Ramos (cell line): Measurements from ENCODE around the gene ZNF710.

Source experiments
- in situ Hi-C: fragments of 300-500 bp; cut with MboI; formaldehyde crosslinking; loops from one replicate; pipeline ENCODE4 v1.14.3; 2022; ENCODE audit warnings: low sequenced_read_pairs; ENCODE audit not compliant: unreplicated experiment

The ZNF710 gene

DNA sequence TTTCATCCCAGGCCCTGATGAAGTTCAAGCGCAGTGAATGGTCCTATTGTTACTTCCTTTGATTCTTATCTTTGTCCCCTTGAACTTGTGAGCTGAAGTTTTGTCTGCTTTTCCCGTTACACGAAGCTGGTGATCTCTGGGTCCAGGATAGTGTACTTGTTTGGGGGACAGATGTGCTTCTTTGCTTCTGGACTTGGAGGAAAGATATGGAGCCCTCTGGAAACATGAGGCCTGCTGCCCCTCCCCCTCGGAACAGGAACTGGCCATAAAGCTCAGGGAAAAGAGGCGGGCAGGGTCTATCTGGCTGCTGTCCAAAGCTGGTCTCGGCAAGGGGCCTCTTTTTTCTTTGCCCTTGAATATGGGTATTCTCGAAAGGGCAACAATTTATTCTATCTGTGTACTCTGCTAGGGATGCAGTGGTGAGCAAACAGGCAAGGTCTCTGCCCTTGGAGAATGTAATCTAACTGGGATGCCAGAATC is 53.5 kb downstream of the ZNF710 start:
- in situ Hi-C loops = no loop called here

DNA sequence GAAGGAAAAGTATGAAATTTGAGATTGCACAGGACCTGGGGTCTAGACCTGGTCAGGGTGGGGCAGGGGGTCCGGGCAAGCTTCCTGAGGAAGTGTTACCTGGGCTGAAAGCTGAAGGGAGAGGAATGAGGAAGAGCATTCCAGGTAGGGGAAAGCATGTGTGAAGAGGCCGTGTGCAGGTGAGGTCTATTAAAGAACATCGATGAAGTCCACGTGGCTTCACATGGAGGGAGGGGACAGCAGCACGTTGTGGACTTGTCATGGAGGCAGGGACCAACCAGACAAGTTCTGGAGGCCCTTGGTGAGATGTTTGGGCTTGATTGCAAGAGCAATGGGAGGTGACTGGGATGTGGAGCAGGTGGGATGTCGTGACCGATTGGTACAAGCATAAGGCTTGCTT is 54.1 kb downstream of the ZNF710 start:
- in situ Hi-C loops = no loop called here

GRCh38 chr15:90056529-90056928 is 55.4 kb downstream of the ZNF710 start:
- in situ Hi-C loops = no loop called here

DNA sequence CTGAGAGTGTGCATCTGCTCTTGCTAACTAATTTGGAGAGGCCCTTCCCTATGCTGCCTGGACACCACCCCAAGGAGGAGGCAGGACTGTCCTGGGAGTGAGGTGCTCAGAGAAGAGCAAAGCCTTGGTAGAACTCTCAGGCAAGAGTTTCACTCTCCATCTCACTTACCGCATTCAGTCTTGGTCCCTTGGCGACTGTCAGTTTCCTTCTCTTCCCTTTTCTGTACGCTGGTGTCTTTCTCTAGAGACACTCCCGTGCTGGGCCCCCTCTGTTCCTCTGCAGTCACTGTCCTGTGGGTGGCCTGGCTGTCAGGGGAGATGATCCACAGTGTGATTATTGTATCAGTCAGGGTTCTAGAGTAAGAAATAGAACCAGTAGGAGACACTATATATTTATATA is 57.2 kb downstream of the ZNF710 start:
- in situ Hi-C loops = no loop called here

GRCh38 chr15:90058775-90059174 is 57.7 kb downstream of the ZNF710 start:
- in situ Hi-C loops = no loop called here

GRCh38 chr15:90059208-90059985 is 58.3 kb downstream of the ZNF710 start:
- in situ Hi-C loops = no loop called here

DNA sequence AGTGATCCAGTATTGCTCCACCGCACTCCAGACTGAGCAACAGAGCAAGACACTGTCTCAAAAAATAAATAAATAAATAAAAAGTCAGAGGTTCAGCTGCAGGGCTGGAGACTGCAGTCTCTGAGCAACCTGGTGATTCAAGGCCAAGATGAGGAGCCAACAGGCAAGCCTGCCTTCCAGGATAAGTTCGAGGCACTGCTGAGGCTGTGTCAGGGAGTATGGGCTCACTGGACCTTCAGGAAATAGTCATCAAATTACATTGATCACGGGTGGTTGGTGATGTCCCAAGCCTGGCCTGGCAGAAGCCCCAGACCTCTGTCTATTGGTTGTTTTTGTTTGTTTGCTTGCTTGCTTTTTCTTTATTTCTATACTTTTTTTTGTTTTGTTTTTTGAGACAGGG is 59.7 kb downstream of the ZNF710 start:
- in situ Hi-C loops = no loop called here

DNA sequence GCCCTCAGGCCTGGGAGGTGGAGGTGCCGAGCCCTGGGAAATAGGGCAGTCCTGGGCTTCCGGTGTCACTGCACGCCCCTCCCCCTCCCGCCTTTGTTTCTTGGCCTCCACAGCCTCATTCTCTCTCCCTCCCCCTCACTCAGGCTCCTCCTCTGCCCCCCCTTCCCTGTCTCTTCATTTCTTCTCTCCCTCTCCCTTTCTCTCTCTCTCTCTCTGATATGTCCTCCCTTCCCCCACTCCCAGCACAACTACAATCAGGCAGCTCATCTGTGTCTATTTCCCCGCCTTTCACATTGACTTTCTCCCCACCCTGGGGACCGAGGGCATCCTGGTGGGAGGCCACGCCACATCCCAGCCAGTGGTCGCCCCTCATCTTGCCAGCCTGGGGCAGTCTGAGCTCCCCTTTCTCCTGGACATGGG is 60.9 kb downstream of the ZNF710 start:
- in situ Hi-C loops = no loop called here

- in situ Hi-C loops = no loop called here
Observed at GRCh38 chr15:90062462-90062932, 61.4 kb downstream of the ZNF710 start.

DNA sequence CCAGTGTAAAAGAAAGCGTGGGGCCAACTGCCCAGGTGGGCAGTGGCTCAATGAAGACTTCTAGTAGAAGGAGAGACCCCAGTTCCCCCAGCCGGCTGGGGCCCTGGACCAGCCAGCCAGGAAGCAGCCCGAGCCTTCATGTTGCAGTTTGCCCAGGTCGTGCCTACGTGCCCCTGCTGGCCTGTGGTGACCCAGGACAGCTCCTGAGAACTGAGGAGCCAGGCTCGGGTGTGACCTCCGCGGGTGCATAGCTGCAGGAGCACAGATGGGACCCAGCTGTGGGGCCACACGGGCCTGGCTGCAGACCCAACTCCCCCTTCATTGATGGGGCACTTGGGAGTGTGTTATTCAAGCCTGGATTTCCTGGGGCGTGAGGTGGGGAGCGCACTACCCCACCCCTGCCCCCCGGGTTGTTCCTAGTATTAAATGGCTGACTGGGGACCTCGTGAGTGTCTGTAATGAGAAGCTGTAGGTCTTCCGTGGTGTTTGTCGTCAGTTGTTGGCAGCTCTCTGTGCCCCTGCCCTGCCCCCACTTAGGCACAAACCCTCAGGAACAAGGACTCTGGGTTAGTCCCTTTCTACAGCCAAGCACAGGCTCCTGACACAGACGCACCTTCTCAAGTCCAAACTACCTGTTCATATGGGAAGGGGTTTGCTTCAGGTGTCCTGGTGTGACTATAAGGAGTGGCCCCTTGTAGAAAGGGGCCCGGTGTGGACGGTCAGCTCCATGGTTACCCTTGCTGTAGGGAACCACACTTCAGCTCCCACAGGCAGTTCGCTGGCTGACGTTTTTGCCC is 62.0 kb downstream of the ZNF710 start:
- in situ Hi-C loops = no loop called here

DNA sequence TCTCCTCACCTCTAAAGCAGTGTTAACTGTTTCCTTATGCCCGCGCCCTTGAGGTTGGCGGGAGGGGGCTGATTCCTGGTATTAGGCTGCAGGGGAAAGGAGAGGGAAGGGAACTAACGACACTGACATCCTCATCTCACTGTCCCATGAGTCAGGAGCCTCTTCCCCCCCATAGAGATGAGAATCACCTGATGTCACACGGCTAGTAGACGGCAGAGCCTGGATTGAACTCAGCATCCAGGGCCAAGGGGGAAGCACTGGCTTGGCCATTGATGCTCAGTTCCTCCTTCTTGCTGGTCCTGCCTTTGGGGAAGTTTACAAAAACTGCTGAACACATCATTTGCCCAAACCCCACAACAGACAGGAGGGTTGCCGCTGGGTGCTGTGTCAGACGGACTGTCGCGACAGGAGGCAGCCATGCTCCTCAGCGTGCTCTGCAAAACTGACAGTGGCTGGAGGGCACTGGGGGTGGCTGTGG is 62.7 kb downstream of the ZNF710 start:
- in situ Hi-C loops = no loop called here

- in situ Hi-C loops = no loop called here
Observed at GRCh38 chr15:90064911-90065681, 64.0 kb downstream of the ZNF710 start.

- in situ Hi-C loops = no loop called here
Observed at GRCh38 chr15:90065682-90066049, 64.5 kb downstream of the ZNF710 start.

DNA sequence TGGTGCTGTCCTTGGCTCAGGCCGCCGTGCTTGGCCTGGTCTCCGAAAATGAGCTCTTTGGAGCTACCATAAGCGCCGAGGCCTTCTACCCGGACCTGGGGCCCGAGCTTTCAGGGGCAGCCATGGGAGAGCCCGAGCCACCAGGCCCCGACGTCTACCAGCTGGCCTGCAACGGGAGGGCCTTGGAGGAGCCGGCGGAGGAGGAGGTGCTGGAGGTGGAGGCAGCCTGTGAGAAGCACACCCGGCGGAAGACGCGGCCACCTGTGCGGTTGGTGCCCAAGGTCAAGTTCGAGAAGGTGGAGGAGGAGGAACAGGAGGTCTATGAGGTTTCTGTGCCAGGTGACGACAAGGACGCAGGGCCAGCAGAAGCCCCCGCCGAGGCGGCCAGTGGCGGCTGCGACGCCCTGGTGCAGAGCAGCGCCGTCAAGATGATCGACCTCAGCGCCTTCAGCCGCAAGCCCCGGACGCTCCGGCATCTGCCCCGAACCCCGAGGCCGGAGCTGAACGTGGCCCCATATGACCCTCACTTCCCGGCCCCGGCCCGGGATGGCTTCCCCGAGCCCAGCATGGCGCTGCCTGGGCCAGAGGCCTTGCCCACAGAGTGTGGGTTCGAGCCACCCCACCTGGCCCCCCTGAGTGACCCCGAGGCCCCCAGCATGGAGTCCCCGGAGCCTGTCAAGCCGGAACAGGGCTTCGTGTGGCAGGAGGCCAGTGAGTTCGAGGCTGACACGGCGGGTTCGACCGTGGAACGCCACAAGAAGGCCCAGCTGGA is 66.2 kb downstream of the ZNF710 start:
- in situ Hi-C loops = no loop called here

DNA sequence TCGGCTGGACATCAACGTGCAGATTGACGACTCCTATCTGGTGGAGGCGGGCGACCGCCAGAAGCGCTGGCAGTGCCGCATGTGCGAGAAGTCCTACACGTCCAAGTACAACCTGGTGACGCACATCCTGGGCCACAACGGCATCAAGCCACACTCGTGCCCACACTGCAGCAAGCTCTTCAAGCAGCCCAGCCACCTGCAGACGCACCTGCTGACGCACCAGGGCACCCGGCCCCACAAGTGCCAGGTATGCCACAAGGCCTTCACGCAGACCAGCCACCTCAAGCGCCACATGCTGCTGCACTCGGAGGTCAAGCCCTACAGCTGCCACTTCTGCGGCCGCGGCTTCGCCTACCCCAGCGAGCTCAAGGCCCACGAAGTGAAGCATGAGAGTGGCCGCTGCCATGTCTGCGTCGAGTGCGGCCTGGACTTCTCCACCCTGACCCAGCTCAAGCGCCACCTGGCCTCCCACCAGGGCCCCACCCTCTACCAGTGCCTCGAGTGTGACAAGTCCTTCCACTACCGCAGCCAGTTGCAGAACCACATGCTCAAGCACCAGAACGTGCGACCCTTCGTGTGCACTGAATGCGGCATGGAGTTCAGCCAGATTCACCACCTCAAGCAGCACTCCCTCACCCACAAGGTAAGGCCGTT is 67.0 kb downstream of the ZNF710 start:
- in situ Hi-C loops = no loop called here

GRCh38 chr15:90070623-90071022 is 69.5 kb downstream of the ZNF710 start:
- in situ Hi-C loops = loop anchor here (5.0 kb wide), 2 partner anchors 78 to 168 kb away; no protein-coding TSS in a partner anchor

DNA sequence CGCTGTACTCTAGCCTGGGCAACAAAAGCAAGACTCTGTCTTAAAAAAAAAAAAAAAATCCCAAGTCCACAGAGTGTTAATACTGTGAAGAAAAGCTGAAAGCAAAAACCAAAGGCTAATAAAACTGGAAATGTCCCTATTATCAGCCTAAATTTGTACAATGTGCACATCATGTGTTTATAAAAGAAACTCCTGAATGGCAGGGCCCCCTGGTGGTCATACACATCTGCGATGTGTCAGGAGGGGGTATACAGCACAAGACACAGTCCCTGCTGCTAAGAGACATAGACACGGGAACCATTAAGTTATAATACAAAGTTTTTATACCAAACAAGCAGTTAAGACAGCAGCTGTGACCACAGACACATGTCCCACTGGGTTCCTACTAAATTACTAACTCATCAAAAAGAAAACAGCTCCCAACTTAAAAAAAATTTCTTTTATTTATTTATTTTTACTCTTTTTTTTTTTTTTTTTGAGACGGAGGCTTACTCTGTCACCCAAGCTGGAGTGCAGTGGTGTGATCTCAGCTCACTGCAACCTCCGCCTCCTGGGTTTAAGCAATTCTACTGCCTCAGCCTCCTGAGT is 70.2 kb downstream of the ZNF710 start:
- in situ Hi-C loops = loop anchor here (5.0 kb wide), 2 partner anchors 79 to 169 kb away; no protein-coding TSS in a partner anchor

DNA sequence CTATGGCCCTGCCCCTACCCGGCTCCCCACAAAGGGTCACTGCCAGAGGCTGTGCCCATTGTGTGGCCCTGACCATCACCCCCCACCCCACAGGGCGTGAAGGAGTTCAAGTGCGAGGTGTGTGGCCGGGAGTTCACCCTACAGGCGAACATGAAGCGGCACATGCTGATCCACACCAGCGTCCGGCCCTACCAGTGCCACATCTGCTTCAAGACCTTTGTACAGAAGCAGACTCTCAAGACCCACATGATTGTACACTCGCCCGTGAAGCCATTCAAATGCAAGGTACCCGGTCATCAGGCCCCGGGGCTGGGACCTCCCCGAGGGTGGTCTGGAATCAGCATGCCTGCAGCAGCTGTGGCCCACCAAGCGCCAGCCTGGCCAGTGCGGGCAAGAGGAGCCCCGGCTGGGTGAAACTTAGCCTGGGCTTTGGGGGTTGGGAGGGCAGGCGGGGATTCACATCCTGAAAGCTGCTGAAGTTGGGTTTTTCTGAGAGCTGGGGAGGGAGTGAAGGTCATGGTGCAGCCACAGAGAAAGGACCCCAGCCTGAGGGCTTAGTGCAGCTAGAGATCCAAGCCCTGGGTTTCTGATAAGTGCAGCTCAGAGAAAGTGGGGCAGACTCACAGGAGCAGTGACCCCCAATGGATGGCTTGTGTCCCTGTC is 72.0 kb downstream of the ZNF710 start:
- in situ Hi-C loops = loop anchor here (5.0 kb wide), 2 partner anchors 81 to 171 kb away; no protein-coding TSS in a partner anchor
